HG02852 (cell line): ENCODE data around the gene HOXD8.

Experiments used
- ATAC-seq: cut with Tn5 transposase; IDR thresholded peaks from one replicate; pipeline ENCODE4 v1.9.1; 2021; ENCODE audit warnings: mild to moderate bottlenecking, moderate library complexity; ENCODE audit not compliant: unreplicated experiment

Gene HOXD8

GRCh38 chr2:176171351-176172006, 42.0 kb downstream of the HOXD8 start:
- no peak for ATAC-seq

GRCh38 chr2:176172007-176172894, 42.7 kb downstream of the HOXD8 start:
- ATAC-seq: no peak

DNA sequence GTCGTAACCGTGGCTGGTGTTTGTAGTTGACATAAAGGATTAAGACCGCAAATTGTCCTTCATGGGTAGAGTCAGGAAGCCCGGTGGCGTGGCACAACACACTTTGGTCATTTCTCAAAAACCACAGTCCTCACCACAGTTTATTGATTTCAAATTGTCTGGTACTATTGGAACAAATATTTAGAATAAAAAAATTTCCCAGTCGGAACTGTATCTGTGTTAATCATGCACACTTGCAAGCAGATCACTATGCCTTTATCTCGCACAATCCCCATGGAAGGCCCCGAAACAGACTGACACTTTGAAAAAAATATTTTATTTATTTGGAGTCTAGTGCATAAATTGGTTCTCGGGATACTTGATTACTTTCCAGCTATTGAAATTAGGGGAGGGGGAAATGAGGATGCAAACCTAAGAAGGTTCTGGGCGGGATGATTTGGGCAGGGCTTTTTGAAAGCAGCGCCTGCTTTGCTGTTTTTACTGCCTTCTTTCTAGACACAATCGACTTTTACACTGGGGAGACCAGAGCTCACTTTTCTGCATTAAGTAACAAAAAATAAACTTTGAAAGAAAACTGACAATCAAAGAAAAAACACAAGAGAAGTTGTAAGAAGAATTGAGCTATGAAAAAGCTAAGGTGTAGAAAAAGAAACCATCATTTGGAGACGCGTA, 43.5 kb downstream of the HOXD8 start:
- ATAC-seq: no peak

- ATAC-seq: no peak
Measured at GRCh38 chr2:176173567-176174381, 44.3 kb downstream of the HOXD8 start.

- ATAC-seq: no peak
Measured at GRCh38 chr2:176174382-176174823, 44.9 kb downstream of the HOXD8 start.

GRCh38 chr2:176174824-176175708, 45.6 kb downstream of the HOXD8 start:
- no peak for ATAC-seq

DNA sequence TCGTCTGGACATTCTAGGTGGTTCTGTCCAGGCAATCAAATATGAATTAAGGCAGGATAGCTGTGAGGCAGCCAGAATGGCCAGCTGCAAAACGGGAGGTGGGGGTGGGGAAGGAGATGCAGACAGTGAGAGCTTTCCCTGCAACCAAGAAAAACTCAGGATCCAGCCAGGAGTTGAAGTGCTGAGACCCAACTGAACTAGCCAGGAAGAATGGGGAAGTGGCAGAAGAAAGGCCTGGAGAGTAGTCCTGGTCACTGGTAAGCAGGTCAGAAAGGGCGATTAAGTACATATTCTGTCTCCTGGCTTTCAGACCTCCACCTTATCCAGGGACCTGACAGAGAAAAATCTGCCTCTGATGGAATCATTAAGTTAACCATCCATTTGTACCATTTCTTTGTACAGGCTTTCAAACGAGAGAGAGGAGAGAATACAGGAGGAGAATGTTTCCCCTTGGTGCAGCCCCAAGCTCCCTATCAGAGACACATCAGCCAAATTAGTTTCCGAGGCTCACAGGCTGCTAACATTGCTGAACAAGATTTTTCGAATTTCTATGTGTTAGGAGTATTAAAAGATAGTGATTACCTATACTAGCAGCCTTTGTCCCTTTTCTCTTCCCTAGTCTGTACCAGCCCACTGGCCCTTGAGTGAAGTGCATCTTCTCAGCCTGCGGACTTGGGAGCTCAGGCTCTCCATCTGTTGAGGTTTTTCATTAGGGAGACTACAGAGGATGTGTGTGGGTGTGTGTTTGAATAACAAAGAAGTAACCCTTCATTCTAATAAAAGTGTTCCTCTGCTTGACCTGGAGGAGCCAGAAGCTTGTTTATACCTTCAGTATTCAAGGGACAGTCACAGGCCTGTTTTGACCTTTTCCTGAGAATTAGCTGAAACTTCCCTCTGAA, 46.5 kb downstream of the HOXD8 start:
- ATAC-seq: no peak

- no peak for ATAC-seq
Measured at GRCh38 chr2:176177580-176178037, 48.1 kb downstream of the HOXD8 start.

DNA sequence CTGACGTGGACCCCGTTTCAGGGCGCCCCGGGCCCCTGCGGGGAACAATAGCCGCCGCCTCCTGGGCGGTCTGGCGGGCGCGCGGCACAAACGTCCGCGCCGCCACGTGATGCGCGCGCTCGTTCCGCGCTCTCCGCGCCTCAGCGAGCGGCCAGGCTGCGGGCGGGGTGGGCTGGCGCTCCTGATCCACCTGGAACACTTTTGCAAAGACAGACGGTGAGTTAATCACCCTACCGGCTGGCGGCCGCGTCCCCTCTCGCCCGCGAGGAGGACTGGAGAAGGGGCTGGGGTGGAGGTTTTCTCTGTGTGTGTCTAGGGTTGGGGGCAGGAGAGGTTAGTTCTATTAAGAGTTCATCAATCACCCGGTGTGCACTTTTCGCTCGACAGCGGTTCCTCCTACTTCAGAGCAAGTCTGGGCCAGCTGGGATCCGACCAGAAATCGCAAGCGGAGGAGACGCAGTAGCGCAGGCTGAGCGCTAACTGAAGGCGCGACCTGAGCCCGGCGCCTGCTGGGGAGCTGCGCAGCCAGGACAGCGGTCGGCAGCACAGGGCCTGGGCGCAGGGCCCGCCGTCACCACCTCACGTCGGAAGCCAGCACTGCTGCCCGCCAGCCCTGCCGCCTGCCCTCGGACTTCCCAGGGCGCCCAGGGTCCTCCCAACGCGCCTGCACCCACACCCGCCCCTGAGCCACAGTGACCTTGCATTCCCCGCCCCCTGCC, 48.7 kb downstream of the HOXD8 start:
- ATAC-seq: no peak

GRCh38 chr2:176178757-176179295, 49.3 kb downstream of the HOXD8 start:
- ATAC-seq: no peak

GRCh38 chr2:176181551-176181950, 52.0 kb downstream of the HOXD8 start:
- no peak for ATAC-seq
